CD4-positive, alpha-beta T cell treated with Interleukin-2 at 100 ng/mL for 4 hours (primary cell): ENCODE measurements around the gene UVSSA.
"Not testable (repeated sequence)": the region's sequence is repeated elsewhere in the genome, so short reads cannot be mapped to it uniquely, and the experiment has no call there.

Source experiments
- DNase-seq: peaks from one replicate; pipeline ENCODE4 v3.0.0-alpha.2; 2020; ENCODE audit warnings: low spot score

Gene UVSSA

DNA sequence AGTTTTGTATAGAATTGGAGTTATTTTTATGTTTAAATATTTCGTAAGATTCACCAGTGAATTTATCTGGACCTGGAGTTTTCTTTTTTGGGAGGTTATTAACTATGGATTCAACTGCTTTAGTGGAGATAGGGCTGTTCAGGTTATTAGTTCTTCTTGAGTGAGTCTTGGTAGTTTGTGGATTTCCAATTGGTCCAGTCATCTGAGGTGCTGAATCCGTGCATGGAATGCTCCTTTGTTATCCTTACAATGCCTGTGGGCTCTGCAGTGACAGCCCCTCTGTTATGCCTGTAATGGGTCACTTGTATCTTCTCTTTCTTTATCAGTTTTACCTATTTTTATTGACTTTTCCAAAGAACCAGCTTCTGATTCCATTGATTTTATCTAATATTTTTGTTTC, 74.6 kb downstream of the UVSSA start:
- no peak for DNase-seq

DNA sequence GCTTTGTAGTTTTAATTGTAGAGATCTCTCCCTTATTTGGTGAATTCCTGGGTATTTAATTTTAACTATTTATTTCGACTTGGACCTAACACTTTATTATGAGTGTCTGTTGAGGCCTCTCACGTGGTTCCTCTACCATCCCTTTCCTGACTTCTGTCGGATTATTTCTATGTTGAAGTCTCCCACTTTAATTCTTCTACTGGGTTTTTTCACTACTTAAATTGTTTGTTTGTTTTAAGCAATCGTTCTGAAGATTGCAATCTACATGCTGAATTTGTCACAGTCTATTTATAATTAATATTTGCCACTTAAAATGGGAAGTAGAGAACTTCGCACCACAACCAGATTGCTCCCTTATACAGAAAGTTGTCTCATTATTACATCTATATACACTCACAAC, 80.0 kb downstream of the UVSSA start:
- DNase-seq = no peak

DNA sequence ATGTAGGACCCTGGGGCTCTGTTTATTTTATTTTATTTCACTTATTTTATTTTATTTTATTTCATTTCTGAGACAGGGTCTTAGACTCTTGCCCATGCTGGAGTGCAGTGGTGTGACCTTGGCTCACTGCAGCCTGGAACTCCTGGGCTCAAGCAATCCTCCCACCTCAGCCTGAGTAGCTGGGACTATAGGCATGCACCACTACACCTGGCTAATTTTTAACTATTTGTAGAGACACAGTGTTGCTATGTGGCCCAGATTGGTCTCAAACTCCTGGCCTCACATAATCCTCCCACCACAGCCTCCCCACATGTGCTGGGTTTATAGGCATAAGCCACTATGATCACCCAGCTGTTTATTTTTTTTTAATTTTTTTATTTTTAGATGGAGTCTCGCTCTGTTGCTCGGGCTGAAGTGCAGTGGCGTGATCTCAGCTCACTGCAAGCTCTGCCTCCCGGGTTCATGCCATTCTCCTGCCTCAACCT, 96.7 kb downstream of the UVSSA start:
- DNase-seq = not testable (repeated sequence)
